Measurements from ENCODE around the gene CPNE6. TPM values are rescaled to one million over a fixed set of nuclear protein-coding genes. Genes with fewer than 3 reads are reported as not detected.

Gene CPNE6
- total and polyA plus RNA-seq, 2 of the 13 experiments (the other 11 are each of a cell fraction or from before 2014, with no cell fraction given): not detected

DNA sequence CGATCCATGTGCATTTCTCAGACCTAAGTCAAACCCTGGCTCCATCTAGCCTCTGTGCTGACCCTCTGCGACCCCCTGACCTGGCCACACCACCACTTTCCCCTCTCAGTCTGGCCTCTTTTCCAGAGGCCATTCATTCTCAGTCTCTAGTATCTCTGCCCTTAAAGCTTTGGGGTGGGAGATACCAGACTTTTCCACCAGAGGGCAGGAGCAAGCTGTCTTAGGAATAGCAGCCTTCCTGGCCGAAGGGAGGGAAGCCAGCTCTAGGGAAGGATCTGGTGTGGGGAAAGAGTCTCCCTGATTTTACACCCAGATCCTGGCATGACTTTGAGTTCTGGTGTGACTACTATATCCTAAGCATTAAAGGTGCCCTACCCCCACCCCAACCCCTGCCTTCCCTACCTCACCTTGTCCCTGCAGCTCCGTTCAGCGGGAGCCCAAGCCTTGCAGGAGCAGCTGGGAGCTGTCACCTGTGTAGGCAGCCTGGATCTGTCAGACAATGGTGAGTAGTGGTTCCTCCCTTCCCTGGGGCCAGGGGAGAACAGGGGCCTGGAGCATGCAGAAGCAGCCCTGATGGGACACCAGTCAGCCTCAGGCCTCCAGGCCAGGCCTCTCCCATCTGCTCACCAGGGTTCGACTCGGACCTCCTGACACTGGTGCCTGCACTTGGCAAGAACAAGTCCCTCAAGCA lies 13.0 kb upstream of the CPNE6 start (continued):
- TF ChIP-seq ZNF20 (CRISPR knock-in tag; IDR thresholded peaks at IDR 0.05) (no peak), ZNF883 (CRISPR knock-in tag; IDR thresholded peaks at IDR 0.05; ENCODE audit: not compliant biosample characterization) (no peak), ZBTB21 (CRISPR knock-in tag; IDR thresholded peaks at IDR 0.05) (0 out of 2 replicates have a peak, but pooled peaks have one; percentile 46), KLF6 (CRISPR knock-in tag; IDR thresholded peaks at IDR 0.05) (0 out of 2 replicates have a peak, but pooled peaks have one; percentile 50), NBN (conservative IDR thresholded peaks at IDR 0.05) (no peak), TARDBP (CRISPR knock-in tag; IDR thresholded peaks at IDR 0.05) (peak; percentile 32; the same call in 1 of the 2 replicates), ZSCAN31 (CRISPR knock-in tag; IDR thresholded peaks at IDR 0.05; ENCODE audit: low read depth) (no peak), SRSF9 (IDR thresholded peaks at IDR 0.05; ENCODE audit: borderline replicate concordance, insufficient read depth, low read depth, low read length, poor library complexity, severe bottlenecking) (no peak), ZBTB42 (CRISPR knock-in tag; IDR thresholded peaks at IDR 0.05) (no peak), TBX3 (IDR thresholded peaks at IDR 0.05; ENCODE audit: borderline replicate concordance) (no peak), ZC3H4 (CRISPR knock-in tag; IDR thresholded peaks at IDR 0.05; ENCODE audit: borderline replicate concordance) (no peak), SIN3B (IDR thresholded peaks at IDR 0.05; ENCODE audit: low read length) (0 out of 2 replicates have a peak, but pooled peaks have one; percentile 60), REXO4 (CRISPR knock-in tag; IDR thresholded peaks at IDR 0.05; ENCODE audit: borderline replicate concordance) (no peak), ETV6 (CRISPR knock-in tag; conservative IDR thresholded peaks at IDR 0.05) (peak; percentile 69; the same call in 1 of the 2 replicates), NCOA5 (CRISPR knock-in tag; IDR thresholded peaks at IDR 0.05) (no peak), HIVEP1 (CRISPR knock-in tag; IDR thresholded peaks at IDR 0.05) (no peak), ZNF619 (CRISPR knock-in tag; IDR thresholded peaks at IDR 0.05) (peak; percentile 67), ZNF543 (CRISPR knock-in tag; IDR thresholded peaks at IDR 0.05) (peak; percentile 95; the same call in 1 of the 2 replicates), ZNF547 (CRISPR knock-in tag; IDR thresholded peaks at IDR 0.05) (no peak), HNRNPL (IDR thresholded peaks at IDR 0.05; ENCODE audit: low read depth, low read length) (no peak), EP300 (IDR thresholded peaks at IDR 0.05; ENCODE audit: low read depth in 2 of 2, low read length in 2 of 2) (no peak), EP300 (CRISPR knock-in tag; IDR thresholded peaks at IDR 0.05; ENCODE audit: borderline replicate concordance) (no peak), NFE2L1 (CRISPR knock-in tag; IDR thresholded peaks at IDR 0.05; ENCODE audit: borderline replicate concordance) (no peak), AHR (CRISPR knock-in tag; IDR thresholded peaks at IDR 0.05) (no peak; the same call in 1 of the 2 replicates), MTF1 (CRISPR knock-in tag; IDR thresholded peaks at IDR 0.05) (no peak), ZNF496 (CRISPR knock-in tag; IDR thresholded peaks at IDR 0.05; ENCODE audit: insufficient replicate concordance) (no peak), EZH2 (conservative IDR thresholded peaks at IDR 0.05; ENCODE audit: low read depth, low read length) (no peak), ZNF382 (CRISPR knock-in tag; IDR thresholded peaks at IDR 0.05; ENCODE audit: borderline replicate concordance) (no peak), TBP (CRISPR knock-in tag; IDR thresholded peaks at IDR 0.05) (no peak), KDM5B (CRISPR knock-in tag; IDR thresholded peaks at IDR 0.05; ENCODE audit: borderline replicate concordance) (no peak), ZMYM4 (CRISPR knock-in tag; IDR thresholded peaks at IDR 0.05) (peak; percentile 41; the same call in 1 of the 2 replicates)
- TF ChIP-seq, protein P1, sequence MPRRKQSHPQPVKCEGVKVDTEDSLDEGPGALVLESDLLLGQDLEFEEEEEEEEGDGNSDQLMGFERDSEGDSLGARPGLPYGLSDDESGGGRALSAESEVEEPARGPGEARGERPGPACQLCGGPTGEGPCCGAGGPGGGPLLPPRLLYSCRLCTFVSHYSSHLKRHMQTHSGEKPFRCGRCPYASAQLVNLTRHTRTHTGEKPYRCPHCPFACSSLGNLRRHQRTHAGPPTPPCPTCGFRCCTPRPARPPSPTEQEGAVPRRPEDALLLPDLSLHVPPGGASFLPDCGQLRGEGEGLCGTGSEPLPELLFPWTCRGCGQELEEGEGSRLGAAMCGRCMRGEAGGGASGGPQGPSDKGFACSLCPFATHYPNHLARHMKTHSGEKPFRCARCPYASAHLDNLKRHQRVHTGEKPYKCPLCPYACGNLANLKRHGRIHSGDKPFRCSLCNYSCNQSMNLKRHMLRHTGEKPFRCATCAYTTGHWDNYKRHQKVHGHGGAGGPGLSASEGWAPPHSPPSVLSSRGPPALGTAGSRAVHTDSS (CRISPR knock-in tag; conservative IDR thresholded peaks at IDR 0.05): no peak

Data from HepG2 (cell line).